Measurements from ENCODE around the gene RBM19.
A peak's percentile ranks its signal among the peaks of the same experiment; 100 is the strongest.

Gene RBM19

GRCh38 chr12:113823816-113824215 is 142.3 kb downstream of the RBM19 start:
- no peak for DNase-seq
- TF ChIP-seq, protein P1, sequence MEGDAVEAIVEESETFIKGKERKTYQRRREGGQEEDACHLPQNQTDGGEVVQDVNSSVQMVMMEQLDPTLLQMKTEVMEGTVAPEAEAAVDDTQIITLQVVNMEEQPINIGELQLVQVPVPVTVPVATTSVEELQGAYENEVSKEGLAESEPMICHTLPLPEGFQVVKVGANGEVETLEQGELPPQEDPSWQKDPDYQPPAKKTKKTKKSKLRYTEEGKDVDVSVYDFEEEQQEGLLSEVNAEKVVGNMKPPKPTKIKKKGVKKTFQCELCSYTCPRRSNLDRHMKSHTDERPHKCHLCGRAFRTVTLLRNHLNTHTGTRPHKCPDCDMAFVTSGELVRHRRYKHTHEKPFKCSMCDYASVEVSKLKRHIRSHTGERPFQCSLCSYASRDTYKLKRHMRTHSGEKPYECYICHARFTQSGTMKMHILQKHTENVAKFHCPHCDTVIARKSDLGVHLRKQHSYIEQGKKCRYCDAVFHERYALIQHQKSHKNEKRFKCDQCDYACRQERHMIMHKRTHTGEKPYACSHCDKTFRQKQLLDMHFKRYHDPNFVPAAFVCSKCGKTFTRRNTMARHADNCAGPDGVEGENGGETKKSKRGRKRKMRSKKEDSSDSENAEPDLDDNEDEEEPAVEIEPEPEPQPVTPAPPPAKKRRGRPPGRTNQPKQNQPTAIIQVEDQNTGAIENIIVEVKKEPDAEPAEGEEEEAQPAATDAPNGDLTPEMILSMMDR (IDR thresholded peaks at IDR 0.05; ENCODE audit: low read depth, low read length) = no peak

DNA sequence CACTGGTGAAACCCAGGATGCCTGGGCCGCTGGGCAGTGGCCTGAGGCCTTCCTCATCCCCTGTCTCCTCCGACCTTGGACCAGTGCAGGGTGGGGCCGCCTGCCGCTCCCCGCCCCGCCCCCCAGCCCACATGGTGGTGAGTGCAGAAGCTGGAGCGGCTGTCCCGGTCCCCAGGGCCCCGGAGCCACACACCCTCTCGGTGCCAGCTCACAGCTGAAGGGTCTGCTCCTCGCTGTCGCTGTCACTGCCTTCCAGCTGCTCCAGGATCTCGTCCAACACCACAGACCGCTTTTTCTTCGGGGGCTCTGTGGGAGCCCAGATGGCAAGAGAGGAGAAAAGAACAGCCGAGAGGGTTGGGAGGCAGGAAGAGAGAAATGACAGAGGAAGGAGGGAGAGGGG is 143.1 kb downstream of the RBM19 start:
- H3K9me3 ChIP-seq (ENCODE audit: severe bottlenecking) = no peaks in the 10 kb centered on the region
- H3K27ac ChIP-seq = no peak overlapping the region
- no peak for DNase-seq
- H3K27me3 ChIP-seq (ENCODE audit: insufficient read depth, low read depth, severe bottlenecking) = no peaks in the 10 kb centered on the region
- H3K4me3 ChIP-seq (ENCODE audit: low read depth, low read length) = no peak overlapping the region
- H3K36me3 ChIP-seq = no peaks in the 10 kb centered on the region
- TF ChIP-seq, protein P1 (IDR thresholded peaks at IDR 0.05; ENCODE audit: low read depth, low read length) = no peak

More at GRCh38 chr12:113823816-113824215, 142.3 kb downstream of the RBM19 start:
- Histone ChIP-seq H3K36me3 (no peaks in the 10 kb centered on the region), H3K9me3 (ENCODE audit: severe bottlenecking) (no peaks in the 10 kb centered on the region), H3K4me3 (ENCODE audit: low read depth, low read length) (no peak overlapping the region), H3K27me3 (ENCODE audit: insufficient read depth, low read depth, severe bottlenecking) (no peaks in the 10 kb centered on the region), H3K27ac (no peak overlapping the region)

DNA sequence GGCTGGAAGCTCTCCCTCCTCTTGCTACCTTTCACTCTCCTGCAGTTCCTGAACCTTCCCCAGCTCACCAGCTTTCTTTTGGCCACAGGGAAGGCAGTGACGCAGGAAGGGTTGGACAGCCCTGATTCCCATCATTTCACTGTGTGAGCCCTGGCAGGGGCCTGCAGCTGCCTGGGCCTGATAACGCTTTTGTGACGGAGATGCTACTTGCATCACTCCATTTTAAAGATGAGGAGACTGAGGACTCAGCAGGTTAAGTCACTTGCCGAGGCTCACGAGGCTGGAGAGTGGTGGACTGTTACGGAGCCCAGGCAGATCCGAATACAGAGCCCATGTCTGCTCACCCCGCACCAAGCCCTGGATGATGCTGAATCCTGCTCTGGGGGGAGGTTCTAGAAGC is 145.3 kb downstream of the RBM19 start:
- Histone ChIP-seq H3K36me3 (no peaks in the 10 kb centered on the region), H3K4me3 (ENCODE audit: low read depth, low read length) (no peak overlapping the region), H3K27me3 (ENCODE audit: insufficient read depth, low read depth, severe bottlenecking) (no peaks in the 10 kb centered on the region), H3K27ac (no peak overlapping the region), H3K9me3 (ENCODE audit: severe bottlenecking) (no peaks in the 10 kb centered on the region)
- TF ChIP-seq, protein P1 (IDR thresholded peaks at IDR 0.05; ENCODE audit: low read depth, low read length) = no peak
- DNase-seq = no peak

DNA sequence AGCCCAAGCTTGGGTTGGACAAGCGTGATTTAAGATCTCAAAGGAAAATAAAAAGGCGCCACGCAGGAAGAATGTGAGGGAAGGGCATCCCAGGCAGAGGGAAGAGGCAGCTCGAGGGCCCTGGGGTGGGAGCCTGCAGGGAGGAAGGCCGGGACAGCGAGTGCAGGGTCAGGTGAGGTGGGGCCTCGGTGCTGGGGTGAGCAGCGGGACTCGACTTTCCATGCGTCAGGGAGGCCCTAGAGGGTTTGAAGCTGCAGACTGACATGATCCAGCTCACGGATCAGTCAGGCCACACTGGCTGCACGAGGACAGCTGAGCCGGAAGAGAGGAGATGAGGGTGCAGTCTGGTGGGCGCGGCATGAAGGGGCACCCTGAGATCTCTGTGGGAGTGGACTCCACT is 145.8 kb downstream of the RBM19 start:
- no peaks in the 10 kb centered on the region for H3K9me3 ChIP-seq (ENCODE audit: severe bottlenecking)
- H3K4me3 ChIP-seq (ENCODE audit: low read depth, low read length) = no peak overlapping the region
- no peak overlapping the region for H3K27ac ChIP-seq
- no peaks in the 10 kb centered on the region for H3K27me3 ChIP-seq (ENCODE audit: insufficient read depth, low read depth, severe bottlenecking)
- peak; percentile 57 for DNase-seq
- H3K36me3 ChIP-seq = no peaks in the 10 kb centered on the region
- TF ChIP-seq, protein P1 (IDR thresholded peaks at IDR 0.05; ENCODE audit: low read depth, low read length) = no peak

- Histone ChIP-seq H3K4me3 (ENCODE audit: low read depth, low read length) (no peak overlapping the region), H3K36me3 (no peaks in the 10 kb centered on the region), H3K9me3 (ENCODE audit: severe bottlenecking) (no peaks in the 10 kb centered on the region), H3K27ac (no peak overlapping the region), H3K27me3 (ENCODE audit: insufficient read depth, low read depth, severe bottlenecking) (no peaks in the 10 kb centered on the region)
- TF ChIP-seq, protein P1 (IDR thresholded peaks at IDR 0.05; ENCODE audit: low read depth, low read length) = no peak
- no peak for DNase-seq
Measured at GRCh38 chr12:113819495-113819894, 146.6 kb downstream of the RBM19 start.

DNA sequence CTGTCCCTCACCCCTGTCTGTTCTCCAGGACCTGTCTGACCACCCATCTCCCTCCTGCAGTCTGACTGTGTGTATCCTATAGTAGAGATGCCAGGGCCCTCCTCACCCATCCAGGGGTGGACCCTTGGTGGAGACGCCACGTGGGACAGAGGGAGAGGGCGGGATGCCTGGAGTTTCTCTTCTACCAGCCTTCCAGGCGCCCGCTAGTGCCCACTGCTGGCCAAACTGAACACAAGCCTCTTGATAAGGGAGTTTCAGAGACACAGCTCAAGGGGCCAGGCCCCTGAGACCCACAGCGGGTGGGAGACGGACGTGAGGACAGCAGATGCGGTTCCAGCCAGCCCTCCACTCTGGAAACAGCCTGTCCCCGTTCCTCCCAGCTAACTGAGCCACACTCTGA is 147.3 kb downstream of the RBM19 start:
- peak; percentile 43 for DNase-seq
- Histone ChIP-seq H3K27me3 (ENCODE audit: insufficient read depth, low read depth, severe bottlenecking) (no peaks in the 10 kb centered on the region), H3K4me3 (ENCODE audit: low read depth, low read length) (no peak overlapping the region), H3K9me3 (ENCODE audit: severe bottlenecking) (no peaks in the 10 kb centered on the region), H3K36me3 (no peaks in the 10 kb centered on the region), H3K27ac (no peak overlapping the region)
- TF ChIP-seq, protein P1 (IDR thresholded peaks at IDR 0.05; ENCODE audit: low read depth, low read length) = peak; percentile 68
